ENCODE data around the gene SKOR1. TPM values are rescaled to one million over a fixed set of nuclear protein-coding genes. Genes with fewer than 3 reads are reported as not detected.

Gene SKOR1
- total RNA-seq, 1 donor from 2014 or later = 0.21 TPM

- TF ChIP-seq, protein P1, sequence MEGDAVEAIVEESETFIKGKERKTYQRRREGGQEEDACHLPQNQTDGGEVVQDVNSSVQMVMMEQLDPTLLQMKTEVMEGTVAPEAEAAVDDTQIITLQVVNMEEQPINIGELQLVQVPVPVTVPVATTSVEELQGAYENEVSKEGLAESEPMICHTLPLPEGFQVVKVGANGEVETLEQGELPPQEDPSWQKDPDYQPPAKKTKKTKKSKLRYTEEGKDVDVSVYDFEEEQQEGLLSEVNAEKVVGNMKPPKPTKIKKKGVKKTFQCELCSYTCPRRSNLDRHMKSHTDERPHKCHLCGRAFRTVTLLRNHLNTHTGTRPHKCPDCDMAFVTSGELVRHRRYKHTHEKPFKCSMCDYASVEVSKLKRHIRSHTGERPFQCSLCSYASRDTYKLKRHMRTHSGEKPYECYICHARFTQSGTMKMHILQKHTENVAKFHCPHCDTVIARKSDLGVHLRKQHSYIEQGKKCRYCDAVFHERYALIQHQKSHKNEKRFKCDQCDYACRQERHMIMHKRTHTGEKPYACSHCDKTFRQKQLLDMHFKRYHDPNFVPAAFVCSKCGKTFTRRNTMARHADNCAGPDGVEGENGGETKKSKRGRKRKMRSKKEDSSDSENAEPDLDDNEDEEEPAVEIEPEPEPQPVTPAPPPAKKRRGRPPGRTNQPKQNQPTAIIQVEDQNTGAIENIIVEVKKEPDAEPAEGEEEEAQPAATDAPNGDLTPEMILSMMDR (IDR thresholded peaks at IDR 0.05; ENCODE audit: unreplicated experiment) = no peak
- H3K27ac Mint-ChIP-seq (ENCODE audit: unreplicated experiment) = no peak overlapping the region
- H3K4me1 Mint-ChIP-seq (ENCODE audit: unreplicated experiment) = peaks cover 51% of the 10 kb centered on the region
- H3K27me3 Mint-ChIP-seq (ENCODE audit: unreplicated experiment) = peaks cover 1% of the 10 kb centered on the region
- no peak for DNase-seq (ENCODE audit: low spot score)
- H3K4me3 Mint-ChIP-seq (ENCODE audit: unreplicated experiment) = no peak overlapping the region
- no peaks in the 10 kb centered on the region for H3K36me3 Mint-ChIP-seq (ENCODE audit: low read depth, unreplicated experiment)
- no peaks in the 10 kb centered on the region for H3K9me3 Mint-ChIP-seq (ENCODE audit: unreplicated experiment)
These were observed 58.0 kb downstream of the SKOR1 start for GRCh38 chr15:67883234-67883773.

DNA sequence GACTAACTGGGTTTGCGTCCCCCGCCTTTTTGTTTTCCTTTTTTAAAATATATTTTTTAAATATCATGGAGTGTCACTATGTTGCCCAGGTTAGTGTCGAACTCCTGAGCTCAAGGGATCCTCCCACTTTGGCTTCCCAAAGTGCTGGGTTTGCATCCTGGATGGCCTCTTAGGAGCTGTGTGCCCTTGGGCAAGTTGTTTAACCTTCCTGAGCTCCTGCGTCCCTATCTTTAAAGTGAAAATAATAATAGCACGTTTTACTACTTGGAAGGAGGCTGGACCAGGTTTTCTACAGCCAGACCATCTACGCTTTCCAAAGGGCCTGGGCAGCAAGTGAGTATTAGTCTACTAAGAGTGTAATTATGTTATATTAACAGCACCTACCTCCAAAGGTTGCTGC, 58.7 kb downstream of the SKOR1 start:
- no peaks in the 10 kb centered on the region for H3K36me3 Mint-ChIP-seq (ENCODE audit: low read depth, unreplicated experiment)
- peaks cover 51% of the 10 kb centered on the region for H3K4me1 Mint-ChIP-seq (ENCODE audit: unreplicated experiment)
- TF ChIP-seq, protein P1 (IDR thresholded peaks at IDR 0.05; ENCODE audit: unreplicated experiment) = no peak
- H3K27ac Mint-ChIP-seq (ENCODE audit: unreplicated experiment) = no peak overlapping the region
- H3K9me3 Mint-ChIP-seq (ENCODE audit: unreplicated experiment) = no peaks in the 10 kb centered on the region
- no peak overlapping the region for H3K4me3 Mint-ChIP-seq (ENCODE audit: unreplicated experiment)
- peaks cover 1% of the 10 kb centered on the region for H3K27me3 Mint-ChIP-seq (ENCODE audit: unreplicated experiment)
- no peak for DNase-seq (ENCODE audit: low spot score)

Other genes starting within 250 kb of the SKOR1 start
- gene RNU6-1, start 14.5 kb downstream of the SKOR1 start, total RNA-seq (ENCODE audit: unreplicated experiment) = not detected
- 67.8 TPM for gene PIAS1, start 228.8 kb downstream of the SKOR1 start, total RNA-seq (ENCODE audit: unreplicated experiment)

All from endothelial cell (in vitro differentiated cells).